Effector CD4-positive, alpha-beta T cell (primary cell): ENCODE measurements around the gene CENPB.
A peak's percentile ranks its signal among the peaks of the same experiment; 100 is the strongest.

ENCODE experiments used
- DNase-seq: peaks from one replicate; pipeline ENCODE4 v3.0.0-alpha.2; 2020

CENPB gene

DNA sequence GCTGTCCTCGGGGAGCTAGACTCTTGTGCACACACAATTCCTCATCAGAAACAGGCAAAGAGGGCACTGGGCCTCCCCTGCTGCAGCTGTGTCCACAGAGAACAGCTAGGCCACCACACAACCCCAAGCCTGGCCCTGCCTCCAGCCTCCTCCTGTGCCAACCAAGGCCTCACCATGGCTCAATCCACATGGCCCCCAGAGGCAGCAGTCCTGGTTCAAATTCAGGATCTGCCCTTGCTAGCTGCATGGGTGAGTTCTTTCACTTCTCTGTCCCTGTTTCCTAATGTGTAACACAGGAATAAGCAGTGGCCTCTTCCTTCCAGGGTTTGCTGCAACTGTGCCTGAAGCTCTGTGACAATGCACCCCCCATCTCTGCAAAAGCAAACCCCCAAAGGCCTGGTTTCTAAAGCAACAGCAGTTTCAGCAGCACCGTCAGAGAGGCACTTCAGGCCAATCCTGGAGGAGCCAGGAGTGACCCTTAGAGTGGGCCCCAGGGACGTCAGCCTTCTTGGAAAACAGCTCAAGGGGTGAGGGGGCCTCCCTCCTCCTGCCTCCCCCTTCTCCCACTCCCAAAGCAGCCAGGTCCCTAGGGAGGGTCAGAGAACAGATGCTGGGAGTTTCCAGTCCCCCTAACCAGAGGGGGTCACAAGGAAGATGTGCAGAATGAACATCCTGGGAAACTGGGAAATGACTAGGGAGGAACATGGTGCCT is 21.2 kb downstream of the CENPB start:
- no peak for DNase-seq

DNA sequence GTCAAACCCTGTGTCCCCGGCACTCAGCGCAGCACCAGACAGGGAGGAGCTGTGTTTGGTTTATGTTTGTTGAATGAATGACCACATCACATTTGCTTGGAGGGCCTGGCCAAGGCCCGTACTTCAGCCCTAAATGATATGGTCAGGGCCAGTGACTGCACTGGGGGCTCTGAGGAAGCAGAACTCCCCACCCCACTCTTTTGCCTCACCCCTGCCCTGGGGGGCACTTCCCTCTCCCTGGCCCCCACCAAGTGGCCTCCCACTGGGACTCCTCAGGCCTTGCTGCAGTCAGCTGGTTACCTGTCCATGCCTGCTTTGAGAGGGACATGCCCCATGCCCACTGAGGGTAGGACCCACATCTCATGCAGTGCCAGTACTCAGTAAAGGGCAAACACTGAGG is 21.9 kb downstream of the CENPB start:
- DNase-seq: no peak

DNA sequence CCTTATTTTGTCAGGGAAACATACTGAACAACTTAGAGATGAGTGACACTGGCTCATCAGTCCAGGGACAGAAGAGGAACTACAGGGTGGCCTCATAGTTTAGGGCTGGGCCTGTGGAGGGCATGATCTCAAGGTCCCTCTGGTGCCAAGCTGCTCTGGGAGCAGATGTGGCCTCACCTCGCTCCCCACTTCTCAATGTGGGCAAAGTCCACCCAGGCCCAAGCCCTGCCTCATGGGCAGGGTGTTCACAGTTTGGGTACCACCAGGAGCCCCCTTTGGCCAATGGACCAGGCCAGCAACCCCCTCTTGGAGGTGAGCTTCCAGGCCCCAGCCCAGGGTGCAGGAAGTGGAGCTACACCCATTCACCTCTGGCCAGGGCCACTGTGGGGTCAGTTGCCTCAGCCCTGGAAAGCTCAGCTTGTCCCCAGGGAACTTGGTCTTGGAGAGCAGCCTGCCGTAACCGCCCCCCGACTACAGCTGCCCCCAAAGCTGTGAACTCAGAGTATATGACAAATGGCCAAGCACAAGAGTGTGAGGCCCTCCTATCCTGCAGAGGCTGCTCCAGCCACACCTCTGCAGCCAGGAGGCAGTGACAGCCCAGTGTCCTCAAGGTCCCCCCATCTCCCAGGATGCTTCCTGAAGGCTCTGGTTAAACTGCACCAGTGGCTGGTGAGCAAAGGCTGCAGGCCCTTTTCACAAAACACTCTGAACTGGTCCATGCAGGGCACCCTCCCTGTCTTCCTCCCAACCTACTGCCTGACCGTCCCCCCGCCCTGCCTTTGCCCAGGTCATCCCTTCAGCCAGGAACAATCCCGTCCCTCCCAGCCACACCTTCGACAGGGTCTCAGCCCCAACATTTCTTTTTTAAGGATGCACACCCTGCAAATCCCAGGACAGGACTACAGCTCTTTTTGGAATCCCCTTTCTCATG is 22.6 kb downstream of the CENPB start:
- DNase-seq: no peak

DNA sequence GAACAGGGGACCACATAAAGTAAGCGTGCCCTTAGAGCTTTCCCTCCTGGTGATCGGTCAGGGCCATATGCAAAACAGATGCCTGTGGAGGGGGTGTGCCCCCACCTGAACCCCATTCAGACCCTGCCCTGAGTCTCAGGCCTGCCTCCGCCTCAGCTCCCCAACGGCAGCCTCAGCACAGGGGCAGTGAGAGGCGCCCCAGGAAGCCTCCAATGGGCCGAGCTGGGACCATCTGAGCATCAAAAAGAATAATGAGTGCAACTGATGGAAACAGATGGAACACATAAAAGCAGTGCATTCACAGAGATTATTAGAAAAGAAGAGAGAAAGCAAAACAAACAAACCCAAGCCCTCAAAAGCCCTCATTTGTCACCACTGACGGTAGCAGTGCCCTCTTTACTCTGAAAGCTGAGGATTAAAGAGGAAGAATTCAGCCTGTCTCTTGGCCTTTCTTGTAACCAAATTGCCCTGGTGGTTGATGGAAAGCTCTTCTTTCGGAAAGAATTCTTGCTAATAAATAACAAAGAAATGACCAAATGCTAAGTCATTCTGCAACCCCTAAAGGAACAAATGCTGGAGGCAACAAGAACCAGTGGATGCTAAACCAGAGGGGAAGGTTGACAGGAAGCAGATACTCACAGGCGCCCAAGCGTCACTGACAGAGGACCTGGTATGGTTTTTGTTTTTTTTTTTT is 25.7 kb downstream of the CENPB start:
- DNase-seq: no peak

DNA sequence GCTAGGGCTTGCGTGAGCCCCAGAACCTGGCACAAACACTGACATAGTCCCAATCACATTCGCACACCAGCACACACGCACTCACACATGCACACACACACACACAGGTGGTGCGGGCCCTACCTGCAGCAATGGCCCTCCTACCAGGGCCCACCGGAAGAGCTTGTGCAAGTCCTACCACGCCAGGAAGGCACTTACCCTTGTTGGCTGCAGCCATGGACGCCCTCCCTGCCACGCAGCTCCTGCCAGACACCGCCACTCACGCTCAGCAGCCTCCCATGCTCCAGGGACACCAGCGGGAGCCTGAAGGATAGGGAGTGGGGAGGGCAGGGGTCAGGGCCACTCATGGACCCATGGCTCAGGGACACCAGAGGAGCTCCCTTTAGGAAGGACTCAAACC is 26.7 kb downstream of the CENPB start:
- DNase-seq: no peak

DNA sequence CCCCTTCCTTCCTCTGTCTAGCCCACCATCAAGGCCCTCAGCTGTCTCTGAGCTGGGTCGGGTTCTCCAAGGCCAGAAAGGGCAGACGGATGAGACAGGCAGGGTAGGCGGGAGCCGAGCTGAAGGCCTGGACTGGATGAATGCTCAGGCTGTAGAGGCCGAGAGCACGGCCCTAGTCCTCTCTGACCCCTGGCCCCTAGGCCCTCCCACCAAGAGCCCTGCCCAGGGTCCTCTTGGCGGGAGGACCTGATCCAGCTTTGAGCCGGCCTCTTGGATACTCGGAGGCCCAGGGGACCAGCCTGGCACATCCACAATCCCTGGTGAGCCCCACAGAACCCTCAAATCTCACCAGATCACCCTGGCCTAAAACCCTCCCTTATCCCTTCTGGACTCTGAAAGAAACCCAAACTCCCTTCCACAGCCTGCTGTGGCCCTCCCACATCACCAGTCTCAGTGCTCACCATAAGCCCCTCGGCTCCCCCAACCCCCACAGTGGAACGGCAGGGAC is 27.2 kb downstream of the CENPB start:
- DNase-seq: no peak

DNA sequence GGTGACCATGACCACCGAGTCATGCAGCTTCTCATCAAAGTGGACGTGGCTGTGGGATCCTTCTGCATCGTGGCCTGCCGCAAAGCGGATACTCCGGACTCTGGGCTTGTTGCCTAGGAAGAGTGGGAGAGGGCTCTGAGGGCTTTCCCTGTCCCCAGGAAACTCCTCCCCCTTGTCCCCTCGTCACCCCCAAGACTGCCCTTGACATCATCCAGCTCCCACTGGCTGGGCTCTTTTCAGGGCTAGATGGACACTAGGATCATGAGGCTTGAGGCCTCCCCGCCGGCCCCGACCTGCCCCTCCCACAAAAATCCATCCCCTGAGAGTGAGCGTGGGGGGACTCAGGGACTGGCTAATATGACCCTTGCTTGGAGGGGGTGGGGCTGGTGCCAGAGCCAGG is 28.0 kb downstream of the CENPB start:
- DNase-seq: no peak

DNA sequence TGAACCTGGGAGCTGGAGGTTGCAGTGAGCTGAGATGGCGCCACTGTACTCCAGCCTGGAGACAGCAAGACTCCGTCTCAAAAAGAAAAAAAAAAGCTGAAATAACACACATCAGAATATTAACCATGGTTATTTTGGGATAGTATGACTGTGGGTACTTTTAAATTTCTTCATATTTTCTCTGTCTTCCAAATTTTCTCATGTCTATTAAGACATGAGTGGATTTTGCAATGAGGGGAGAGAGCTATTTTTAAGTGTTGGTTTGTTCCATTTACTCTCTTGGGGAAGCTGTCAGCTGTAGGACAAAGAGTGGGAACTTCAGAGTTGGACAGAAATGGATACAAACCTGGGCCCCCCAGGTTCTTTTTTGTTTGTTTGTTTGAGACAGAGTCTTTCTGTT is 29.3 kb downstream of the CENPB start:
- no peak for DNase-seq

DNA sequence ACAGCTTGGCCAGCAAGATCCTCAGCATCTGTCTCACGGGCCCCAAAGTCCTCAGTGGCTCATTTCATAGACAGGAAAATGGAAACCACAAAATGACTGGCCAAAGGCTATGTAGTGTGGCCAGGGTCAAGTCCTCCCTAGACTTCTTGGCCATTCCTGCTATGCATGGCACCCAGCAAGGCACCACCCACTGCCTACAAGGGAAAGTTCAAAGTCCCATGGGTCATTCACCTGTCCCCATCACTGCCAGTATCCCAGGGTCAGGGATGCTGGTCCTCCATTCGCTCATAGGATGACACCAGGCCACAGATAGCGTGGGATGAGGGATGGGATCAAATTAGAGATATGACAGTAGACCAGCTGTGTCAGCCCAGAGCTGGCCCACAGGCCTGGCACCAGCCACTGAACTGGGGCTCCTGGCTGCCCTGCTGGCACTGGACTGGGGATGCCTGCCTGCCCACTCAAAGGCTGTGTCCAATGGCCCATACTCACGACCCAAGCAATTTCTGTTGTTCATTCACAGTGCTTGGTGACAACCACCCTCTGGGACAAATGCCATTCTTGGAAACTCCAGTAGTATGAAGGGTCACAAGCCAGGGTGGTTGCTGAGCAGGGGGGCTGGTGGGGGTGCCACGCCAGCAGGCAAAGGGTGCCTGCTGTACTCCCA is 30.6 kb downstream of the CENPB start:
- DNase-seq: no peak

DNA sequence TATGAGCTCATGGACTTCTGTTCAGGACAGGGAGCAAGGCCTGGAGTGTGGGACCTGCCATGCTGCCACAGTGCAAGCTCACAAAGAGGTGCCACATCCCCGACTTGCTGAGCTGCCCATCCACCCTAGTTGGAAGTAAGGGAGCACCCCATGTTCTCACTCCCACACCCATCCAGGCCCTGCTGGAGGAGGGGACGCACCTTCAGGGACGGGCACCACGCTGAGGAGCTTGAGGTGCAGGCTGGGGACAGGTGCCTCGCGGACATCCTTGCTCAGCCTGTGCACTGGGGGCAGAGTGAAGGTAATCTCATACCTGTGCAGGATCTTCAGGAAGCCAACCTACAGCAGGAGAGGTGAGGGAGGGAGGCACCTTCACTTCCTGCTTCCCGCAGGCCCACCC is 31.3 kb downstream of the CENPB start:
- DNase-seq: no peak

DNA sequence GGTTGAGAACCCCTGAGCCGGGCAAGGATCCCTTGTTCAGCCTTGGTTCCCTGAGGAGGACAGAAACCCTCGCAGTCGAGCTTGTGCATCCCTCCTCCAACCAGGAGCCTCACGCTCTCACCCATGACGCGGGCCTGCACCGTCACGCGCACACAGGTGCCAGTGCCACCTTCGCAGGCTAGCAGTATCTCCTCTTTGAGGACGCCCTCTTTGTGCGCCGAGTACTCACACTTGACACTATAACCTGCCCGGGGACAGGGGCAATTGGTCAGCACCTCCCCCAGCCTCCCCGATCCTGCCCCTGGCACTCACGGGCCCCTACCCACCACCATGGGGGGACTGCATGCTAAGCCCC is 32.3 kb downstream of the CENPB start:
- DNase-seq: no peak

DNA sequence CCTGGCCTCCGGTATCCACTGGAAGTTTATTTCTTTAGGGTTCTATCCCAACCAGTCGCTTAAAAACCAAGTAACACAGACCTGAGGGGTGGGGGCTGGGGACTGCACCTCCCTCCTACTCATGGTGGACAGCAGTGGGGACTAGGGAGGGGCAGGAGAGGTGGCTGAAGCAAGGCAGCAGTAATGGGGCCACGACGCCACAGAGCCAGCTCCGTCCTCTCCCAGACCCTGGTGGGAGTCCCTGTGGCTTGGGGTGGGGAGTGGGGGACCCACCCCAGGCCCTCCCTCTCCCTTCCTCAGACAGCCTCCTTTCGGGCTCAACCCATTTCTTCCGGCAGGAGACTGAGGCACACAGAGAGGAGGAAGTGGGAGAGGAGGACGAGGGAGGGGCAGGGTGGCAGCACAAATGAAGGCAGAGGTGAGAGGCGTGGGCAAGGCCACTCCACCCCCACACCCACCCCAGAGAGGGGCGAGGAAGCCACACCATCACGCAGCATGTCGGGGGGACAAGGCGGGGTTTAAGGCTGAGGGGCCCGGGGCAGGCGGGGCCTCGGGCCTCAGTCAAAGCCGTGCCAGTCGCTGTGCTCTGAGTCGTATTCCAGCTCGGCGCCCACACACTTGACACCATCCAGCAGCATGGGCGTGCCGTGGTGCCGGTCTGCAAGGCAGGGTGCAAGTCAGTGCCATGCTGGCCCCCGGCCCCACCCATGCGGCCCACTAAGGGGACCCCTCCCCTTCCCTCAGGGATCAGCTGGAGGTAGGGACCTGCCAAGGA is 32.9 kb downstream of the CENPB start:
- no peak for DNase-seq

DNA sequence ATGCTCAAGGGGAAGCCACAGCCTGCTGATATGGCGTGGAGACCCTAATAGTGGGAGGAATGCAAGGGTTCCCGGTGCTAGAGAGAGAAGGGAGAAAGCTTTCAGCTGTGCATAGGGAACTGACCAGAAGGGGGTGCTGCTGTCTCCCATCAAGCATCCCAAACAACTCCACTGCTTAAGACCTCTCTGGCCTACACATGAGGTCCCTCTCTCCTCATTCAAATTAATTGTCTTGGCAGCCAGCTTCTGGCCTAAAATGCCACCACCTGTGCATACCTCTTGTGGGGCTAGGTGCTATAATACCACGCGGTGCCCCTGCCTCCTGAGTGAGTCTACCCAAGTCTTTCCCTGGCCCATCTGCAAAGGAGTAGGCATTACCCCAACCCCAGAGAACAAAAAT is 33.4 kb downstream of the CENPB start:
- DNase-seq: peak; percentile 50

DNA sequence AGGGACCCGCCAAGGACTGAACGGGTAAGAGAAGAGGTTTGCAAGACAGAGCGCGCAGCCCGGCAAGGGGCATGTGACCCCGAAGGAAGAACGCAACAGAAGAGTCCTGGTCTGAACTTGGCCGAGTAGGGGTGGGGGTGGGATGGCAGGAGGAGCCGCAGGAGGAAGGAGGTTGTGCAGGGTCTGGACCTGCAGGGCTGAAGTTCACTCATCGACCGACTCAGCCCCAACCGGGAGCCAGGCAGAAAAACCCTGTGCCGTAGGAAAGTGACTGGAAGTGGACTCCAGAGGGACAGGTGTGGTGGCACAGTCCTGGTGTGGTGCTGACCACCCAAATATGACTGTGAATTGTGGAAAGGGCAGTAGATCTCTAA is 34.2 kb downstream of the CENPB start:
- no peak for DNase-seq

DNA sequence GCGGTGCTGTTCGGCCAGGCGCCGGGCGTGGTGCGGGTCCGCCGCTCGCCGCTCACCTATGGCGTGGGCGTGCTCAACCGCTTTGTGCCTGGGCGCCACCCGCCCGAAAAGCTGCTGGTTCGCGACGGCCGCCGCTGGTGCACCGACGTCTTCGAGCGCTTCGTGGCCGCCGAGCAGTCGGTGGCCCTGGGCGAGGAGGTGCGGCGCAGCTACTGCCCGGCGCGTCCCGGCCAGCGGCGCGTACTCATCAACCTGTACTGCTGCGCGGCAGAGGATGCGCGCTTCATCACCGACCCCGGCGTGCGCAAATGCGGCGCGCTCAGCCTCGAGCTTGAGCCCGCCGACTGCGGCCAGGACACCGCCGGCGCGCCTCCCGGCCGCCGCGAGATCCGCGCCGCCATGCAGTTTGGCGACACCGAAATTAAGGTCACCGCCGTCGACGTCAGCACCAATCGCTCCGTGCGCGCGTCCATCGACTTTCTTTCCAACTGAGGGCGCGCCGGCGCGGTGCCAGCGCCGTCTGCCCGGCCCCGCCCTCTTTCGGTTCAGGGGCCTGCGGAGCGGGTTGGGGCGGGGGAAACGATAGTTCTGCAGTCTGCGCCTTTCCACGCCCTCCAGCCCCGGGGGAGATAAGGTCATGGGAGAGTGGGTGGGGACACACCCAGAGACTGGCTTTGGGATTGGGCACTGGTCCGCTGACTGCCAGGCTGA is 34.7 kb downstream of the CENPB start:
- DNase-seq: peak; percentile 15

DNA sequence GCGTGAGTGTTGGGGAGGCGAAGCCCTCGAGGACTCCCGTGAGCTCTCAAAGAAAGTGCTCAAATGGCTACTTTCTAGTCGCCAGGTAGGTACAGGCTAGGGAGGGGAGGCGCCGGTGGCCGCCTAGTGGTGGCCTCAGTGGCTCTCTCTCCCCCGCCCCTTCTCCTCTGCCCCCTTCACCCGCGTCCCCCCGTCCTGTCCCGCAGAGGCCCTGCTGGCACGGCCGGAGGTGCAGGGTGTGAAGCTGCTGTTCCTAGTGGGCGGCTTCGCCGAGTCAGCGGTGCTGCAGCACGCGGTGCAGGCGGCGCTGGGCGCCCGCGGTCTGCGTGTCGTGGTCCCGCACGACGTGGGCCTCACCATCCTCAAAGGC is 35.2 kb downstream of the CENPB start:
- no peak for DNase-seq

DNA sequence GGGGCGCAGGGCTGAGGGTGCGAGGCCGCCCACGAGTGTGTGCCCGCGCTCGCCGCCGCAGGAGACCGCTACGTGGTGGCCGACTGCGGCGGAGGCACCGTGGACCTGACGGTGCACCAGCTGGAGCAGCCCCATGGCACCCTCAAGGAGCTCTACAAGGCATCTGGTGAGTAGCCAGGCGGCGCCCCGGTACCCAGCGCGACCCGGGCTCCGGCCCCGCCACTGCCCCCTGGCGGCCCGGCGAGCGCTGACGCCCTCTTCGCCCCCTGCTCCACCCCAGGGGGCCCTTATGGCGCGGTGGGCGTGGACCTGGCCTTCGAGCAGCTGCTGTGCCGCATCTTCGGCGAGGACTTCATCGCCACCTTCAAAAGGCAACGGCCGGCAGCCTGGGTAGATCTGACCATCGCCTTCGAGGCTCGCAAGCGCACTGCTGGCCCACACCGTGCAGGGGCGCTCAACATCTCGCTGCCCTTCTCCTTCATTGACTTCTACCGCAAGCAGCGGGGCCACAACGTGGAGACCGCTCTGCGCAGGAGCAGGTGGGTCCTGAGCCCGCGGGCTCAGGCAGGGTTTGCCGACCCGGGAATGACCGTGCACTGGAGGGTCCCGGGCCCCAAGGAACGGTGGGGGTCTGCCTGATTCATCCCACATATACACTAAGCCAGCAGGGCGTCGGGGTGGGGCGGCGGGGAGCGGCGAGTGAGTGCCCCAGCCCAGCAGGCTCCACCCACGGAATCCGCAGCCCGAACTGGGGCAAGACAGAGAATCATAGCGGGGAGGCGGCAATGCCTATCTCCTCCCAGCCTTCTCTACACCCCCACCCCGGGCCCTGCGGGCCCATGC is 36.6 kb downstream of the CENPB start:
- no peak for DNase-seq

DNA sequence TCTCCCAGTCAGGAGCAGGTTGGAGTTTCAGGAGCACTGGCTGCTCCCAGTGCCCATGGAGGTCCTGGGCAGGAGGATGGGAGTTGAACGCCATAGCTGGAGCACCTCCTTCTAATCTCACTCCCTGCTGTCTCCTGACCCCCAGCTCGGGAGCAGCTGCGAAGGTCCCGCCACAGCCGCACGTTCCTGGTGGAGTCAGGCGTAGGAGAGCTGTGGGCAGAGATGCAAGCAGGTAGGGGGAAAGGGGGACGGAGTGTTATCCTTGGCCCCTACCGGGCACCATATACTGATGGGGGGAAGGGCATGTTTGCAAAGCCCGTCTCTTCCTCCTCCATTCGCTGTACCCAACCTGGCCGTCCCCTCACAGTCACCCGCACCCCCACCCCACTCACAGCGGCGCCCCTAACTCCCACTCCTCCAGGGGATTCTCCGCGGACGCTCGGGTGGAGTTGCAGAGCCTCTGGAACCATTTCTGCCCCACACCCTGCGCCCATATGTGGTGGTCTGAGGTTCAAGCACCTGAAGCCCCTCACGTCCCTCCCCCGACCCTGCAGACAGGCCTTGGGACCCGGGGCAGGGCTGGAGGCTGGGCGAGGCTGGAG is 37.4 kb downstream of the CENPB start:
- DNase-seq: no peak

DNA sequence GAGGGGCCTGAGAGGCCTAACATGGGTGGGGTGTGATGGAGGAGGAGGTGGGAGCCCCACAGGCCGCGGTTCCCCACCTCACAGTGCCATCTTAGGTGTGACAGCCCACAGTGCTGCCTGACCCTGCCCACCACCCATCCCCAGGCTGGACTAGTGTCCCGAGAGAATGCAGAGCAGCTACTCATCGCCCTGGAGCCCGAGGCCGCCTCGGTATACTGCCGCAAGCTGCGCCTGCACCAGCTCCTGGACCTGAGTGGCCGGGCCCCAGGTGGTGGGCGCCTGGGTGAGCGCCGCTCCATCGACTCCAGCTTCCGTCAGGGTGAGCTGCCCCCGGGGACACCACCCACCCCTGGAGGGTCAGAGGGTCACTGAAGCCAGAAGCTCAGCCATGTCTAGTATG is 38.5 kb downstream of the CENPB start:
- no peak for DNase-seq

DNA sequence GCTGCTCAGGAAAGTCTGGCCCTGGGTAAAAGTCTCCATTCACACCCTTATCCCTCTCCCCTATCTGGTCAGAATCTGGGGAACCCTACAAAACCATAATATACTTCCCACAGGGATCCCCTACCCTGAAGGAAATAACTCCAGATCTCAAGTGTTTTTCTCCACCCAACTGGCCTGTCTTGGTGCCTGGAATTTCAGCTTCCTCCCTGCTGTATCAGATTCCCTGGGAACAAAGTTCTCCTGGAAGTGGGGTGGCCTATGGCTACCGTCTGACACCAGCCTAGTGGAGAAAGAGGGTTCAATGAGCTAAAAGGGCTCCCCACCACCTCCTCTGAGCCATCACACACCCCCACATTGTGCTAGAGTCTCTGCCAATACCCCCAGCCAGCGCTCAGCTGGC is 39.1 kb downstream of the CENPB start:
- DNase-seq: no peak
